Endothelial cell of umbilical vein (primary cell): Measurements from ENCODE around the gene CAPNS2.
"Not testable (repeated sequence)": the region's sequence is repeated elsewhere in the genome, so short reads cannot be mapped to it uniquely, and the experiment has no call there.

Experiments used
- EZH2 ChIP-seq: IDR thresholded peaks from 2 replicates; pipeline ENCODE4 v1.6.1; 2012; ENCODE audit warnings: borderline replicate concordance, low read depth, mild to moderate bottlenecking, moderate library complexity, low read length, inconsistent platforms; ENCODE audit not compliant: severe bottlenecking
- JUN ChIP-seq: IDR thresholded peaks from 2 replicates; pipeline ENCODE4 v1.6.1; 2011; ENCODE audit warnings: borderline replicate concordance, low read depth; ENCODE audit not compliant: insufficient read length, insufficient read depth
- POLR2A ChIP-seq: IDR thresholded peaks from 2 replicates; pipeline ENCODE4 v1.6.1; 2012; ENCODE audit warnings: low read depth, mild to moderate bottlenecking, control low read depth, low read length
- TF ChIP-seq, protein P1 (sequence below), 2 donors: IDR thresholded peaks; 1 replicate in 1 of 2; 2 replicates in 1 of 2; pipeline ENCODE4 v1.5.1; 2011; ENCODE audit warnings: low read length in 2 of 2, mild to moderate bottlenecking in 2 of 2, moderate library complexity in 2 of 2, control low read depth in 1 of 2, inconsistent platforms in 1 of 2, low read depth in 1 of 2; ENCODE audit not compliant: insufficient read depth in 1 of 2; ENCODE audit errors: extremely low read depth in 1 of 2

- TF ChIP-seq, protein P1, sequence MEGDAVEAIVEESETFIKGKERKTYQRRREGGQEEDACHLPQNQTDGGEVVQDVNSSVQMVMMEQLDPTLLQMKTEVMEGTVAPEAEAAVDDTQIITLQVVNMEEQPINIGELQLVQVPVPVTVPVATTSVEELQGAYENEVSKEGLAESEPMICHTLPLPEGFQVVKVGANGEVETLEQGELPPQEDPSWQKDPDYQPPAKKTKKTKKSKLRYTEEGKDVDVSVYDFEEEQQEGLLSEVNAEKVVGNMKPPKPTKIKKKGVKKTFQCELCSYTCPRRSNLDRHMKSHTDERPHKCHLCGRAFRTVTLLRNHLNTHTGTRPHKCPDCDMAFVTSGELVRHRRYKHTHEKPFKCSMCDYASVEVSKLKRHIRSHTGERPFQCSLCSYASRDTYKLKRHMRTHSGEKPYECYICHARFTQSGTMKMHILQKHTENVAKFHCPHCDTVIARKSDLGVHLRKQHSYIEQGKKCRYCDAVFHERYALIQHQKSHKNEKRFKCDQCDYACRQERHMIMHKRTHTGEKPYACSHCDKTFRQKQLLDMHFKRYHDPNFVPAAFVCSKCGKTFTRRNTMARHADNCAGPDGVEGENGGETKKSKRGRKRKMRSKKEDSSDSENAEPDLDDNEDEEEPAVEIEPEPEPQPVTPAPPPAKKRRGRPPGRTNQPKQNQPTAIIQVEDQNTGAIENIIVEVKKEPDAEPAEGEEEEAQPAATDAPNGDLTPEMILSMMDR (IDR thresholded peaks at IDR 0.05; ENCODE audit: extremely low read depth in 1 of 2, insufficient read depth in 1 of 2, low read depth in 1 of 2, low read length in 2 of 2): not testable (repeated sequence)
- TF ChIP-seq EZH2, POLR2A, JUN: not testable (repeated sequence)
These were observed 49.2 kb downstream of the CAPNS2 start for GRCh38 chr16:55615670-55616069.
